ENCODE results near the gene HNRNPAB.

Gene HNRNPAB

DNA sequence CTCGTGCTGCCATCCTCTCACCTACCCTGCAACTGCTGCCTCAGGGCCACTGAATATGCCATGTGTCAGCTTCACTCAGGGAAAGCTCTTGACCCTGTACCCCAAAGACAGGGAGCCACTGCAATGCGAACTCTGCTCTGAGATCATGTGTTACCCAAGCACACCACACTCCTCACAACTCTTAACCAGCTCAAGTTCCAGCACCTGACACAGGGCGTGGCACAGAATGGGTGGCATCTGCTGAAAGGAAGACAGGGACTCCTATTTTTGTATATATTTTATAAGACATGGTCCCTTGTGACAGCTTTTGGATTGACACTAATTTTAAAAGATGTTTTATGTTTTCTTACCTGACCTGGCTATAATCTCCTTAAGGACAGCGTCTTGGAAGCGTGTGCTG is 17.5 kb downstream of the HNRNPAB start:
- TF ChIP-seq ZBTB17 (tag by site-specific recombination; IDR thresholded peaks at IDR 0.05), result no peak
- TF ChIP-seq ZNF214 (tag by site-specific recombination; IDR thresholded peaks at IDR 0.05; ENCODE audit: borderline replicate concordance), result no peak
- TF ChIP-seq KLF1 (tag by site-specific recombination; IDR thresholded peaks at IDR 0.05), result peak; percentile 56
- TF ChIP-seq ZIC2 (tag by site-specific recombination; IDR thresholded peaks at IDR 0.05), result 0 out of 2 replicates have a peak, but pooled peaks have one; percentile 20
- TF ChIP-seq ZNF184 (tag by site-specific recombination; IDR thresholded peaks at IDR 0.05), result no peak
- TF ChIP-seq ZNF548 (tag by site-specific recombination; IDR thresholded peaks at IDR 0.05), result no peak
- no peak for TF ChIP-seq ZNF146 (tag by site-specific recombination; IDR thresholded peaks at IDR 0.05)
- no peak for TF ChIP-seq ZNF658 (tag by site-specific recombination; IDR thresholded peaks at IDR 0.05)
- TF ChIP-seq ZBTB20 (tag by site-specific recombination; IDR thresholded peaks at IDR 0.05), result no peak
- no peak for TF ChIP-seq ZBTB48 (tag by site-specific recombination; IDR thresholded peaks at IDR 0.05)
- TF ChIP-seq, protein P1, sequence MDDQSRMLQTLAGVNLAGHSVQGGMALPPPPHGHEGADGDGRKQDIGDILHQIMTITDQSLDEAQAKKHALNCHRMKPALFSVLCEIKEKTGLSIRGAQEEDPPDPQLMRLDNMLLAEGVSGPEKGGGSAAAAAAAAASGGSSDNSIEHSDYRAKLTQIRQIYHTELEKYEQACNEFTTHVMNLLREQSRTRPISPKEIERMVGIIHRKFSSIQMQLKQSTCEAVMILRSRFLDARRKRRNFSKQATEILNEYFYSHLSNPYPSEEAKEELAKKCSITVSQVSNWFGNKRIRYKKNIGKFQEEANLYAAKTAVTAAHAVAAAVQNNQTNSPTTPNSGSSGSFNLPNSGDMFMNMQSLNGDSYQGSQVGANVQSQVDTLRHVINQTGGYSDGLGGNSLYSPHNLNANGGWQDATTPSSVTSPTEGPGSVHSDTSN (CRISPR knock-in tag; IDR thresholded peaks at IDR 0.05), result no peak
- no peak for TF ChIP-seq ZNF350 (tag by site-specific recombination; IDR thresholded peaks at IDR 0.05)
- TF ChIP-seq ZNF174 (tag by site-specific recombination; IDR thresholded peaks at IDR 0.05), result no peak
- peaks cover 28 to 73% of the 10 kb centered on the region in 2 experiments for H3K36me3 ChIP-seq (ENCODE audit: control insufficient read depth in 2 of 2, insufficient read depth in 1 of 2, low read length in 2 of 2)
- H3K9me3 ChIP-seq (ENCODE audit: control insufficient read depth, insufficient read depth, low read depth, low read length), result no peaks in the 10 kb centered on the region
- CTCF ChIA-PET, result no interaction called here
- H3K27ac ChIP-seq (ENCODE audit: extremely low read depth, low read depth, low read length), result no peak overlapping the region
- H3K4me3 ChIP-seq (ENCODE audit: low read depth, low read length), result no peak overlapping the region
- H3K4me1 ChIP-seq (ENCODE audit: control insufficient read depth, insufficient read depth, low read length), result no peaks in the 10 kb centered on the region
- POLR2A ChIA-PET, result interaction anchor here (0.9 to 2.0 kb wide), 2 partner anchors 8 to 10 kb away, joined by 6 to 7 read pairs; partner anchors contain the start of gene PHYKPL

DNA sequence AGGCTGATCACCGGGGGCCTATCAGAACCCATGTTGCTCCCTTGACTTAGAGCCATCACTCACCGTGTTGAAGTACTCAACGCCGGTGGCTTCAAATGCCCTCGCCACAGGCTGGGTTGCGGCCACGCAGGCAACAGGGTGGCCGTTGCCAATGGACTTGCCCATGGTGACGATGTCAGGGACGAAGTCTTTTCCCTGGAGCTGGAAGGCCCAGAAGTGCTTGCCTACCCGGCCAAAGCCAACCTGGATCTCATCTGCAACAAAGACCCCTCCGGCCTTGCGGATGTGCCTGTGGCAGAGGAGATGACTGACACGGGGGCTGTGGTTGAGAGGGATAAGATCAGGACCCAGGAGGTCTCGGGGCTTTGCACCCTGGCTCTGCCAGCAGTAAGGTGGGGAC is 18.0 kb downstream of the HNRNPAB start:
- no peaks in the 10 kb centered on the region for H3K4me1 ChIP-seq (ENCODE audit: control insufficient read depth, insufficient read depth, low read length)
- H3K9me3 ChIP-seq (ENCODE audit: control insufficient read depth, insufficient read depth, low read depth, low read length), result no peaks in the 10 kb centered on the region
- no peak overlapping the region for H3K4me3 ChIP-seq (ENCODE audit: low read depth, low read length)
- CTCF ChIA-PET, result no interaction called here
- no peak overlapping the region for H3K27ac ChIP-seq (ENCODE audit: extremely low read depth, low read depth, low read length)
- TF ChIP-seq TCF7L2 (IDR thresholded peaks at IDR 0.05; ENCODE audit: borderline replicate concordance, low read depth, low read length) (no peak), MEIS1 (CRISPR knock-in tag; IDR thresholded peaks at IDR 0.05; ENCODE audit: borderline replicate concordance) (no peak), REPIN1 (tag by site-specific recombination; IDR thresholded peaks at IDR 0.05; ENCODE audit: low read depth) (no peak), ZBTB17 (tag by site-specific recombination; IDR thresholded peaks at IDR 0.05) (no peak), ZNF473 (tag by site-specific recombination; IDR thresholded peaks at IDR 0.05) (no peak), MYNN (tag by site-specific recombination; IDR thresholded peaks at IDR 0.05; ENCODE audit: borderline replicate concordance) (no peak), ZNF549 (tag by site-specific recombination; IDR thresholded peaks at IDR 0.05) (no peak), ZNF792 (tag by site-specific recombination; IDR thresholded peaks at IDR 0.05) (no peak), ZNF791 (tag by site-specific recombination; IDR thresholded peaks at IDR 0.05) (no peak), ZNF174 (tag by site-specific recombination; IDR thresholded peaks at IDR 0.05) (no peak), ZNF19 (tag by site-specific recombination; IDR thresholded peaks at IDR 0.05; ENCODE audit: low read depth) (no peak), ZNF324 (tag by site-specific recombination; IDR thresholded peaks at IDR 0.05) (no peak), ZNF214 (tag by site-specific recombination; IDR thresholded peaks at IDR 0.05; ENCODE audit: borderline replicate concordance) (no peak)
- TF ChIP-seq, protein P2, sequence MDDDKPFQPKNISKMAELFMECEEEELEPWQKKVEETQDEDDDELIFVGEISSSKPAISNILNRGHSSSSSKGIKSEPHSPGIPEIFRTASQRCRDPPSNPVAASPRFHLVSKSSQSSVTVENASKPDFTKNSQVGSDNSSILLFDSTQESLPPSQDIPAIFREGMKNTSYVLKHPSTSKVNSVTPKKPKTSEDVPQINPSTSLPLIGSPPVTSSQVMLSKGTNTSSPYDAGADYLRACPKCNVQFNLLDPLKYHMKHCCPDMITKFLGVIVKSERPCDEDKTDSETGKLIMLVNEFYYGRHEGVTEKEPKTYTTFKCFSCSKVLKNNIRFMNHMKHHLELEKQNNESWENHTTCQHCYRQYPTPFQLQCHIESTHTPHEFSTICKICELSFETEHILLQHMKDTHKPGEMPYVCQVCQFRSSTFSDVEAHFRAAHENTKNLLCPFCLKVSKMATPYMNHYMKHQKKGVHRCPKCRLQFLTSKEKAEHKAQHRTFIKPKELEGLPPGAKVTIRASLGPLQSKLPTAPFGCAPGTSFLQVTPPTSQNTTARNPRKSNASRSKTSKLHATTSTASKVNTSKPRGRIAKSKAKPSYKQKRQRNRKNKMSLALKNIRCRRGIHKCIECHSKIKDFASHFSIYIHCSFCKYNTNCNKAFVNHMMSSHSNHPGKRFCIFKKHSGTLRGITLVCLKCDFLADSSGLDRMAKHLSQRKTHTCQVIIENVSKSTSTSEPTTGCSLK (tag by site-specific recombination; IDR thresholded peaks at IDR 0.05), result no peak
- POLR2A ChIA-PET, result interaction anchor here (0.9 to 2.0 kb wide), 2 partner anchors 8 to 10 kb away, joined by 6 to 7 read pairs; partner anchors contain the start of gene PHYKPL
- peaks cover 24 to 76% of the 10 kb centered on the region in 2 experiments for H3K36me3 ChIP-seq (ENCODE audit: control insufficient read depth in 2 of 2, insufficient read depth in 1 of 2, low read length in 2 of 2)

Data from HEK293 (cell line).